Left ventricle myocardium inferior (tissue), 1 donor: Measurements from ENCODE around the gene MAMDC2. TPM values are rescaled to one million over a fixed set of nuclear protein-coding genes. Genes with fewer than 3 reads are reported as not detected.
A peak's percentile ranks its signal among the peaks of the same experiment; 100 is the strongest.

ENCODE experiments used
- DNase-seq: peaks from one replicate; pipeline ENCODE4 v3.0.0-alpha.2; 2020
- H3K27ac ChIP-seq: fragments of 200-600 bp; replicated peaks from 2 replicates; pipeline ENCODE4 v1.8.0; 2021
- H3K27me3 ChIP-seq: fragments of 200-600 bp; 2 replicates; pipeline ENCODE4 v1.8.0; 2021; ENCODE audit warnings: low read depth
- H3K36me3 ChIP-seq: fragments of 200-600 bp; 2 replicates; pipeline ENCODE4 v1.8.0; 2021
- H3K4me1 ChIP-seq: fragments of 200-600 bp; 2 replicates; pipeline ENCODE4 v1.8.0; 2021
- H3K4me3 ChIP-seq: fragments of 200-600 bp; 2 replicates; pipeline ENCODE4 v1.8.0; 2021; ENCODE audit warnings: mild to moderate bottlenecking, moderate library complexity
- H3K9me3 ChIP-seq: fragments of 200-600 bp; replicated peaks from 2 replicates; pipeline ENCODE4 v1.8.0; 2021
- intact Hi-C: fragments of 100-400 bp; cut with micrococcal nuclease; formaldehyde crosslinking; loops from one replicate; pipeline ENCODE4 v1.11.0; 2022
- total RNA-seq: library from RNA; stranded (reverse); fragmentation: NEBNext Ultra II Directional; extraction: Animal tissue kit (Norgen Biotek cat#: 25700); gene quantifications from one replicate; pipeline ENCODE4 v1.2.1, GENCODE V29; 2021
- TF ChIP-seq, protein P1 (sequence below): fragments of 200-600 bp; IDR thresholded peaks from 2 replicates; pipeline ENCODE4 v1.8.0; 2021; ENCODE audit warnings: antibody characterized with exemption, mild to moderate bottlenecking, borderline replicate concordance
- donor health status: DM: no; HTN: yes; CAD: no; lungs with severe emphysema.

The MAMDC2 gene
- total RNA-seq, 1 donor from 2014 or later: 9.0 TPM

DNA sequence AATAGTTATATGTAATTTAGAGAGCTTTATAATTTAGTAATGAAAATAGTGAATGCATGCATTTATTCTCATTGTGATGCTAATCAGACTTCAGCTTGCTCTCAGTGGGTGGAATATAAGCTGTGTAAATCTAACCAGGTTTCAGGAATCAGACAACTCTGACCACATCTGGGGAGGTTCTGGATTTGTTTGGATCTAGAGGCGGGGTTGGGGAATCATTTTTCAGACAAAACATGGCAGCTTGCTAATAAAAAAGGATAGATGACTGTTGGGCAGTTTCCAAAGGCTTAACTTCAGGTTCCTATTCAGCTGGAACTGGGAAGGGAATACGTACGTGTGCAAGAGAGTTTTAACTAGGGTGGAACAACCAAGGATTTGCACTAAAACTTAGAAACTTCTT is 43.2 kb upstream of the MAMDC2 start:
- Histone ChIP-seq H3K4me3 (no peak overlapping the region), H3K4me1 (peaks cover 23% of the 10 kb centered on the region), H3K27me3 (no peaks in the 10 kb centered on the region), H3K9me3 (no peaks in the 10 kb centered on the region), H3K36me3 (no peaks in the 10 kb centered on the region), H3K27ac (no peak overlapping the region)
- TF ChIP-seq, protein P1, sequence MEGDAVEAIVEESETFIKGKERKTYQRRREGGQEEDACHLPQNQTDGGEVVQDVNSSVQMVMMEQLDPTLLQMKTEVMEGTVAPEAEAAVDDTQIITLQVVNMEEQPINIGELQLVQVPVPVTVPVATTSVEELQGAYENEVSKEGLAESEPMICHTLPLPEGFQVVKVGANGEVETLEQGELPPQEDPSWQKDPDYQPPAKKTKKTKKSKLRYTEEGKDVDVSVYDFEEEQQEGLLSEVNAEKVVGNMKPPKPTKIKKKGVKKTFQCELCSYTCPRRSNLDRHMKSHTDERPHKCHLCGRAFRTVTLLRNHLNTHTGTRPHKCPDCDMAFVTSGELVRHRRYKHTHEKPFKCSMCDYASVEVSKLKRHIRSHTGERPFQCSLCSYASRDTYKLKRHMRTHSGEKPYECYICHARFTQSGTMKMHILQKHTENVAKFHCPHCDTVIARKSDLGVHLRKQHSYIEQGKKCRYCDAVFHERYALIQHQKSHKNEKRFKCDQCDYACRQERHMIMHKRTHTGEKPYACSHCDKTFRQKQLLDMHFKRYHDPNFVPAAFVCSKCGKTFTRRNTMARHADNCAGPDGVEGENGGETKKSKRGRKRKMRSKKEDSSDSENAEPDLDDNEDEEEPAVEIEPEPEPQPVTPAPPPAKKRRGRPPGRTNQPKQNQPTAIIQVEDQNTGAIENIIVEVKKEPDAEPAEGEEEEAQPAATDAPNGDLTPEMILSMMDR: no peak
- intact Hi-C loops: no loop called here
- DNase-seq: no peak

DNA sequence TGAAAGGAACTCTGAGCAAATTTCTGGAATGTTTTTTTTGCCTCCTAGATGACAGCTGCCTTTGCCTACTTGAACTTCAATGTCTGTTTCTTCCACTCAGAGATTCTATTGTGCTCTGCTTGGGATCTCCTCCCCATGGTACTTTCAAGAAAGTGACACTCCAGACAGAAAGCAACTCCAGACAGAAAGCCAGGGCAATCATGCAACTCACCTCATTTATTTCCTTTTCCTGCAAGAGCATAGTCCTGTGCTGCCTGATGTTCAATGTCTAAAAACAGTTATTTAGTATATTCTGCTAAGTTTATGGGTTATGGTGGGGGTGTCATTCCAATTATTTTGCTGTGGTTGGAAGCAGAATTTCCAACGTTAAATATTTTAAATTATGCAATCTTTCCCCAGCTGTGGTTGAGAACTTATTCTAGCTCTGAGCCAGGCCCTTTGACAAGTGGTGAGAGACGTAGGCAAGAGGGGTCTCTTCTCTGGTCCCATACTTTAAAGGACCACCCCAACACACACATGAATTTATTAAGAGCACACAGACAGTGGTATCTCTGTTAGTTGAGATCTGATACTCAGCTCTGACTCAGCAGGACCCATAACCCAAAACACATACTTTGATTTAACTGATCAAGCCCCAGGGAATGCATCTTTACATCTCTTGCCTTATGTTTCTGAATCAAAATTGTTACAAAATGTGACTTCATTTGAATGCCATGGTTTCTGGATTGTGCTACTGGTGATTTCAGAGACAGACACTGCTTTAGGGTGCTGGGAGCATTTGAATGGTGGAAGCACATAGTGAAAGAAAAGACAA is 39.5 kb upstream of the MAMDC2 start:
- Histone ChIP-seq H3K4me1 (no peaks in the 10 kb centered on the region), H3K27ac (no peak overlapping the region), H3K4me3 (no peak overlapping the region), H3K36me3 (no peaks in the 10 kb centered on the region), H3K9me3 (no peaks in the 10 kb centered on the region), H3K27me3 (no peaks in the 10 kb centered on the region)
- intact Hi-C loops: no loop called here
- TF ChIP-seq, protein P1: no peak
- no peak for DNase-seq

DNA sequence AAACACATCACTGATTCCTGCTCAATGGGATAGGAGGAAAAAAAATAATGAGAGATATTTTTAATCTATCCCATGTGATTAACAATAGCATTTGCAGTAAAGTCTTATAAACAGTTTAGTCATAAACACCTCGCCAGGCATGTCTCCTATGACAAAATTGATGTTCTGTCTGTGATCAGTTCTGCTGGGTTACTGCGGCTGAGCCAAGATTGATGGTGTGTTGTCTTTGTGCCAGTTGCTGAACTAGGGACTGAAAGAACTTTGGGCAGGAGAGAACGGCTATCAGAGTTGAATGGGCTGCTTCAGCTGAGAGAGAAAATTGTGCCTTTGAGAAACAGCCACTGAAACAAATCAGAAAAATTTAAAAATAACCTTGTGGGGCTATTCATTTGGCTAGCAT is 37.3 kb upstream of the MAMDC2 start:
- intact Hi-C loops: no loop called here
- TF ChIP-seq, protein P1: no peak
- Histone ChIP-seq H3K27ac (no peak overlapping the region), H3K4me1 (no peaks in the 10 kb centered on the region), H3K36me3 (no peaks in the 10 kb centered on the region), H3K4me3 (no peak overlapping the region), H3K27me3 (no peaks in the 10 kb centered on the region), H3K9me3 (no peaks in the 10 kb centered on the region)
- DNase-seq: no peak

DNA sequence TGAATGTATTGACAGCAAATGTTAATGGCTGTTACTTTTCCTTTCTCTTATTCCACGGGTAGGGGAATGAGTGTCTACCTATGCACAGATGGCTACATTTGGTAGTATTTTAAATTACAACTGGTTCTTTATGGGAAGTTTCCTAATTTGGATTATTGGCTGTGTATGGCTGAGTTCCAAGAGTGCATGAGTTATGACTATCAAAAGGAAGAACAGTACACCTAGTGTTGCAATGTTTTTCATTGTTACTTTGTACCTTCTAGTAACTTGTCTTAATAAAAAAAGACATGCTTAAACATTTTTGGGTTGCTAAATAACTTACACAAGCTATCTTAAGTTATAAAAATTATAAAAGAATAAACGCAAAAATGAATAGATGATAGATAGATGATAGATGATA is 35.8 kb upstream of the MAMDC2 start:
- Histone ChIP-seq H3K4me1 (no peaks in the 10 kb centered on the region), H3K27me3 (no peaks in the 10 kb centered on the region), H3K9me3 (no peaks in the 10 kb centered on the region), H3K36me3 (no peaks in the 10 kb centered on the region), H3K4me3 (no peak overlapping the region), H3K27ac (no peak overlapping the region)
- intact Hi-C loops: no loop called here
- TF ChIP-seq, protein P1: no peak
- no peak for DNase-seq

DNA sequence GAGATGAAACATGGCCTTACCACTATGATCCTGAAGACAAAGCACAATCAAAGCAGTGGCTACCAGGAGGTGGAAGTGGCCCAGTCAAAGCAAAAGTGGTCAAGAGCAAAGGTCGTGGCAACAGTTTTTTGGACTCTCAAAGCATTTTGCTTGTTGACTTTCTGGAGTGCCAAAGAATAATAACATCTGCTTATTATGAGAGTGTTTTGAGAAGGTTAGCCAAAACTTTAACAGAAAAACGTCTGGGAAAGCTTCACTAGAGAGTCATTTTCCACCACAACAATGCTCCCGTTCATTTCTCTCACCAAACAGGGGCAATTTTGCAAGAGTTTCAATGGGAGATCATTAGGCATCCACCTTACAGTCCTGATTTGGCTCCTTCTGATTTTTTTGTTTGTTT is 33.6 kb upstream of the MAMDC2 start:
- H3K27me3 ChIP-seq: no peaks in the 10 kb centered on the region
- H3K4me3 ChIP-seq: no peak overlapping the region
- H3K27ac ChIP-seq: peak overlapping the region; percentile 52
- no peak for DNase-seq
- no peaks in the 10 kb centered on the region for H3K9me3 ChIP-seq
- H3K4me1 ChIP-seq: no peaks in the 10 kb centered on the region
- TF ChIP-seq, protein P1: no peak
- intact Hi-C loops: no loop called here
- H3K36me3 ChIP-seq: no peaks in the 10 kb centered on the region
